Hematopoietic multipotent progenitor cell treated with erythropoietin and hydrocortisone succinate and interleukin-3 and kit ligand, for 8 days (in vitro differentiated cells): ENCODE measurements around the gene ADM2.

Source experiments
- DNase-seq: peaks from one replicate; pipeline ENCODE4 v3.0.0-alpha.2; 2015

Gene ADM2

DNA sequence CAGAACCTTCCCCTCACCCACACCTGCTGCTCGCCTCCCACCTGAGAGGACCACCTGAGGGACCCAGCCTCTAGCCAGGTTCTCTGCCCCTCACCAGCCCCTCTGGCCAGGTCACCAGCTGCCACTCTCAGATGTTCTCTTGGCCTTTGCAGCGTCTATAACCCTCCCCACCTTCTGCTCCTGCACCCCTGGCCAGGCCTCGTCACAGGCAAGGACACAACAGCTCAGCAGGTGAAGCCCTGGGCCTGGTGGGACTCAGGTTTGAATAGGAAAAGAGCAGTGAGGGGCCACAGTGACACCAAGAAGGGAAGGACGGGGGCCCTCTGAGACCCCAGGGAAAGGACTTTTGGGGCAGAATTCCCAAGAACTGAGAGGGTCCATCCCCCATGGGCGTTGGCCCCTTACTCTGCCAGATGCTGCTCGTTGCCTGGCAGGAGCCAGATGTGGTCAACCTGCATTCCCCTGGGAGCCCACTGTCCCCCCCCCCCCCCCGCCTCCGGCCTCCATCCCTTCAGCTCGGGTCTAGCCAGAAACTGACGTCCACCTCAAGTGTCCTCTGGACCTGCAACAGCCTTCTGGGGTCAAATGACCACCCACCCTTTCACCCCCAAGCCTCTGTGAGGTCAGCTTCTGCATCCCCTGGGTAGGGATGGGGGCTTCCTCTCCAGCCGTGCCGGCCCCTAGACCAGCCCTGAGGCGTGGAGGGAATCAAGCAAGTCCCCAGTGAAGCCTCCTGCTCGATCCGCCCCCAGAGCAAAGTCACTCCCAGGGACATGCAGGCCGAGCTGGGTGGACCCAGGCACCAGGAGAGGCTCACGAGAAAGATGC lies 35.2 kb upstream of the ADM2 start:
- DNase-seq = no peak

DNA sequence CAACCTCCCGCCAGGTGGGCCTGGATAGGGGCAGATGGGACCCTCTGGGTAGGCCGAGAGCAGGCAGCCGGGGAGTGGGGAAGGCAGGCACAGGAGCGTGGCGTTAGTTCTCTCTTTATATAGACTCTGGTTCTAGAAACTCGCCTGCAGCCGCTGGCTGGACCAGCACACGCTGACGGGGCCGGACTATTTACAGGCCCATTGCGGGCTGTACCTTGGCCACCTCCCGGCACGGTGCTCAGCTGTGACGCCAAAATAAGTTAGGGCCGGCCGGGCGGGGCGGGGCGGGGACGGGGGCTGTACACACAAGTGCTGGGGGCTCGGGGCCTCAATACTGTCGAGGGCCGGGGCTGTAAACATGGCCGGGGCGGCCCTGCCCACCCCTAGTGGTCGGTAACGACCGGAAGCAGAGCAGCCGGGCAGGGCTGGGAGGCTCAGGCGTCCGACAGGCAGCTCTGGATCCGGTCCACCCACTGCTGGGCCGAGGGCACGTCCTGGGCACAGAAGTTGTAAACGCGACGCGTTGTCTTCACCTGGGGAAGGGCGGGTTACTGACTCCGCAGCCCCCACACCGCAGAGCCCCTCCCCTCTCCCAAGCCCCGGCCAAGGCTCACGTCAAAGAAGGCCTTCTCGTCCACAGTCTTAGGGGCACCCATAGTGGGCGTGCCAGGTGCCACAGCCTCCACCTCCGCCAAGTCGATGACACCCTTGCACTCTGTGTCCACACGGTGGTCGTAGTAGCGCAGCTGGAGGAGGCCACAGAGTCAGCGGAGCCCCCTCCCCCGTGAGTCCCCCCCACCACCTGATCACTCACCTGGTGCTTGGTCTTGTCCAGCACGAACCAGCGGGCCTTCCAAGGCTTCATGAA lies 34.4 kb upstream of the ADM2 start:
- no peak for DNase-seq

DNA sequence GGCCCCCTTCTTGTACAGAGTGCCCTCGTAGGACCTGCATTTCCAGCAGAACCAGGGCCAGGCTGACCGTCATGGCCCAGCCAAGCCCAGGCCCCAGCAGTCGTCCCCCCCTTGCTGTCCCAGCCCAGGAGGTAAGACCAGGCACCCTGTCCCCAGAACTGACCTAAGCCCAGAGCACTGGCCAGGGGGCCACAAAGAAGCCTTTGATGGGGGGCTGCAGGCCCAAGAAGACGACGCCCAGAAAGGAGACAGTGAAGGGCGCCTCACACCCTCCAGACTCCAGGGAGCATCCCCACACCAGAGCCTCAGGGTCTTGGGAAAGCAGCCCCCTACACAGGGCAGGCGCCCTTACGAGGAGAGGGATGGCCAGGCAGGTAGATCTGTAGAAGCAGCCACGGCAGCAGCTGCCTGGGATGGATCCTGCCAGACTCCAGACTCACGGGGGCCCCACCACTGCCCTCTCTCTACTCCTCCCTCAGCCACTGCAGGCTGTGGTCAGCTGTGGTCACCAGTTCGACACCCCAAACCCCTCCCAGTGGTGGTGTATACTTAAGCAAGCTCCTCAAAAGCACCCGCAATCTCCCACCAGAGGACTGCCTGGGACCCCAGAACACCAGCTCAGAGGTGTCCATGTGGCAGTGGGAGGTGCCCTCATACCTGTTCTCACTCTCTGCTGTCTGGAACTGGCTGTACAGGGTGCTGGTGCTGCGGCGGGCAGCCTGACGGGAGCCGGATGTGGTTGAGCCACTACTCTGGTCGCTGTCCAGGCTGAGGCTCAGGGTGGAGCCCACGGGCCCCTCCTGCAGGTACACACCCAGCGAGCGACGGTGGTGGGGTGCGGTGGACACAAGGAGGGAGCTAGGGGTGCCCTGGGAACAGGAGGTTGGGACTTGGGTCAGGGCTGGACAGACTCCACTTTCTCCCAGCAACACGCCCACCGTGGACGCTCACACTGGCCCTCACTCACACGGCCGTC lies 33.5 kb upstream of the ADM2 start:
- no peak for DNase-seq

DNA sequence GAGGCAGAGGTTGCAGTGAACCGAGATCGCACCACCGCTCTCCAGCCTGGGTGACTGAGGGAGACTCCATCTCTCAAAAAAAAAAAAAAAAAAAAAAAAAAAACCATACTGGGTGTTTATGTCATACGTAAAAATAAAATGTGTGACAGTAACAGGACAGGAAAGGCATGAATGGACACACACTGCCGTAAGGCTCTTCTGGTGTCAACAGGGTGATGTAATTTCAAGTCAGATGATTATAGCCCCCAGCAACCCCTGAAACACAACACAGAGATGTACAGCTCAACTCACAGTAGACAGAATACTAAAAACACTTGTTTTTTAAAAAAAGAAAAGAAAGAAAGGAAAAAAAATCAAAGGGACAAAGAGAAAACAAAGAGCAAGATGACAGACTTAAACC lies 28.7 kb upstream of the ADM2 start:
- DNase-seq = no peak

DNA sequence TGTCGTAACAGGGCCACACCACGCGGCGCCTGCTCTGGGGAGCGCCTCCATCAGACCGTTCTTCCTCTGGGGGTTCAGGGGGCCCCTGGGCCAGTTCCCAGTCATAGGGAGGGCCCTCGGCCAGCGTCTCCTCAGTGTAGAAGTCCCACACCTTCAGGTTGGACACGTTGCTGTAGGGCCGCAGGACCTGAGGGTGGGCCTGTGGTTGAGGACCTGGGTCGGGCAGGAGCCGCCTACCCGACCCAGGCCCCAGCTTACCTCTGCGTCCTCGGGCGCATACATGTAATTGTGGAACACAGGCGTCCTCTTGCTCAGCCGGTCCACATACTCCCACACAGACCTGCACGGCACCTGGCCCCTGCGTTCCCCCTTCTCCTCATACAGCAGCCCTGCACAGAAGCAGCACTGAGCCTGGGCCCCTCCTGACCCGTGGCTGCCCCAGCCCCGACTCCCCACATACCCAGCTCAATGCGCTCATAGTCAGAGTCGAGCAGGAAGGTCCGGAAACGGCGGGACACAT lies 26.7 kb upstream of the ADM2 start:
- no peak for DNase-seq

DNA sequence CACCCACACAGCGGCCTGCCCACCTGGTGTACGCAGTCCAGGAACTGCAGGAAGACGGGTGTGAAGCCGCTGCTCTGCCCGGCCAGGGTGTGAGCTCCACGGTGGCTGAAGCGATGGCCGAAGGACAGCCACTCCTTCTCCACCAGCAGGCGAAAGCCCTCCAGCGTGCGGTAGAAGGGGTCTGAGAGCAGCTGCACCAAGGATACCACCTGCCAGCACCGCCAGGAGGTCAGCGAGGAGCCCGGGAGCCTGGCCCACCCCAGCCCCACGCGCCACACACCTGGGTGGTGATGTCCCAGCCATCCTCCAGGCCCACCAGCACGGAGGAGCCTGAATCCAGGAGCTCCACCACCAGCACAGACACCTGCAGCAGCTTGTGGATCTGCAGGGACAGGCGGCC lies 26.1 kb upstream of the ADM2 start:
- no peak for DNase-seq

DNA sequence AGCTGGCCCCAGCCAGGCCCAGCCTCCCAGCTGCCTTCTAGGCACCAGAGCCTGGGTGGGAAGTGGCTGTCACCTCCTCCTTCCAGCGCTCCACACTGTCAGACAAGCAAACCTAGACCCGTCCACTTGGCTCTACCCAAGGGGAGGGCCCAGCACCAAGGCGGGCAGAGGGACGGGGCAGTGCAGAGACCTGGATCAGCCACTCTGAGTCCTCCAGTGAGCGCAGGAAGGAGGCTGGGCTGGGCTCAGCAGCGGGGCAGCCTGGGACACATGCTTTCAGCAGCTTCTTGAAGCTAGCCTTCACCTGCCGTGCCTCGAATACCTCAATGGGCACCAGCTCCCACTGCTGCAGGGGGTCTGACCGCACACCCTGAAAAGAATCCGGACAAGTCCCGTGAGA lies 25.3 kb upstream of the ADM2 start:
- no peak for DNase-seq

DNA sequence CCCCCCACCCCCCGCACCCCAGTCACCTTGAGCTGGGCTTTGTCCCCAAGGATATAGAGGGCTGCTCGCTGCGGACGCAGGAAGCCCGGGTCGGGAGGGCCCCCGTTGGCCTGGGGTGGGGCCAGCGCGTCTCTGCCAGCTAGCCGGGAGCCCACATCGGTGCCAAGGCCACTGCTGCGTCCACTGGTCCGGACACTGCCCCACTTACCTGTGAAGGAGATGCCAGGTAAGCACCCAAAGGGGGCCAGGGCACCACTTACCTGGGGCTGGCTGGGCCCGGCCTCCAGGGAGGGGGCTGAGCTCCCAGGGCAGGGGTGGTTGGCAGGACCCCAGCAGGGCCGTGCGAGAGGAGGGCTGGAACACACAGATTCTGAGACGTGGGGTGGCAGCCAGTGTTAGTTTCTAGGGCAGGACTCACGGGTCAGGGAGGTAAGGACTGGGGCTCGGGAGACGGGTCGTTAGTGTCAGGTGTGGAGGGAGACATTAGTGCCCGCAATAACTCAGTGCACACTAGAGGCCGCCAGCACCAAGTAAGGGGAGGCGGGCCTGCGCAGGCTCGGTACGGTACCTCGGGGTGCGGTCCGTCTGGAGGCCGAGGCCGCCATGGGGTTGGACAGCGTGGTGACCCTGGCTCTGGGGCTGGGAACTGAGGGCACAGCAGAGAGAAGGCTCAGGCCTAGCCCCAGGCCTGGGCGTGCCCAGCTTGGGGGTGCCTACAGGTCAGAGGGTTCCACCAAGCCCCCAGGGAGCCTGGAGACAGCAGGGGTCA lies 24.7 kb upstream of the ADM2 start:
- DNase-seq = no peak

DNA sequence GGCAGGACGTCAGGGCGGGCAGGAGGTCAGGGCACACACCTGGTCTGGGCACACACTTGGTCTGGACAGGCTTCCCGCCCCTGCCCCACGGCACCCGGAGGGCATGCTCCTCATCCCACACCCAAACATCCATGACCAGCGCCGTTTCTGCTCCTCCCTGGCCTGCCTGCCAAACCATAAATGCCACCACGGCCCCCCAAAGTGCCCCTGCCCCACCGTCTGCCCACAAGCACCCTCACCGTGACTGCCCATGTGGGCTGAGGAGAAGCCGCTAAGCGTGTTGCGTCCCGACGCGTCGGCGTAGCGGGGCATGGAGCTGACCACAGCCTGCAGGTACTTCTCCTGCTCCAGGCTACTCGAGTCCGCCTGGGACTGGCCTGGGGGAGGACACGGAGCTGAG lies 22.3 kb upstream of the ADM2 start:
- DNase-seq = no peak

DNA sequence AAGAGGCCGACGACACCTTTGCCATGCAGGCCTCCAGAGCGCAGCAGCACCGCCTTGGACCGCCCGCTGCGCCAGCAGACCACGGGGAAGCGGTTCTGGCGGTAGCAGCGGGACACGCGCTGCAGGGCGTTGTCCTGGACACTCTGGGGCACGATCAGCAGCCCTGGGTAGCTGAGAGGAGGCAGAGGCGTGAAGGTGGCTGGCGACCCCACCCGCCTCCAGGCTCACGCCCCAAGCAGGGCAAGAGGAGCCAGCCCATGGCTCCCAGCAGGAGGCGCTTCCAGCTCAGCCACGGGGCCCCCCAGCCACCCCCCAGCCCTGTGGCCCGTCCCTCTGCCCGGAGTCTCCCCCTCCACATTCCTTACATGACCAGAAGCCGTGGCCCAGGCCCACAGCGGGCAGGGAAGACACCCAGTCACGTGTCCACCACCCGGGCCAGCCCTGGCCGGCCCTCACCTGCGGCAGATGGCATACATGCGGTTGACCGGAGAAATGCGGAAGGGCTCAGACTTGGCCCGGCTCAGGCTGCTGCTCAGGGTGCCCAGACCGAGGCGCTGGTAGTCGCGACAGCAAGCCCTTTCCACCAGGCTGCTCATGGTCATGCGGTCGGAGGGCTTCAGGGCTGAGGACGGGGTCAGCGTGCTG lies 21.7 kb upstream of the ADM2 start:
- DNase-seq = no peak

DNA sequence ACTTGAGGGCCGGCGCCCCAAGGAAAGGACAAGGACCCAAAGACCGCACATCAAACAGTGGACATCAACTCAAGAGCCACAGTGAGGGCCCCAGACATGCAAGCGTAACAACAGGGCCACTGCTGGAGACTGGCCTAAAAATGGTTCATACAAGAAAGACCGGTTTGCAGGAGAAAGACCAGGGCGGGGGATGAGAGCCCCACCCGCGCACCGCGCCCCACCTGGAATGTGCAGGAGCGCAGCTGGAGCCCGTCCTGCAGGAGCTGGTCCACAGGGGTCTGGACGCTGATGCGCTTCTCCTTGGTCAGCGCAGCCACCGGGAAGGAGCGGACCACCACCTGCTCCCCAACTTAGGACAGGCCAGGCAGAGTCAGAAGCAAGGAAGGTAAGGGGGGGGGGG lies 20.4 kb upstream of the ADM2 start:
- no peak for DNase-seq

DNA sequence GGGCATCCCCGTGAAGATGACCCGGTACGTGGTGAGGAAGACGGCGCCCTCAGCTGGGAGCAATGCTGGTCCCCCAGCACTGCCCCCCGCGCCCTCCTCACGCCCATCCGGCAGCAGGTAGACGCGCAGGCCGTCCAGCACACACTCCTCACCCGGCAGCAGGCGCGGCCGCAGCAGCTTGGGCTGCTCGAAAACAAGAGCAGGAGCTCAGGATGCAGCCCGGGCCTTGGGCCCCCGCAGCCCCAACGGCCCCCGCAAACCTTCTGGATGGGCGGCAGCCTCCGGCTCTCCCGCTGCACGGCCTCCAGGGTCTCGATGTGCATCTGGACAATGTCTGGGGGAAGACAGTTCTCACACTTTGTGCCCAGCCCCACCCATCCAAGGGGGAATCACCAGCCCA lies 19.8 kb upstream of the ADM2 start:
- DNase-seq = no peak

DNA sequence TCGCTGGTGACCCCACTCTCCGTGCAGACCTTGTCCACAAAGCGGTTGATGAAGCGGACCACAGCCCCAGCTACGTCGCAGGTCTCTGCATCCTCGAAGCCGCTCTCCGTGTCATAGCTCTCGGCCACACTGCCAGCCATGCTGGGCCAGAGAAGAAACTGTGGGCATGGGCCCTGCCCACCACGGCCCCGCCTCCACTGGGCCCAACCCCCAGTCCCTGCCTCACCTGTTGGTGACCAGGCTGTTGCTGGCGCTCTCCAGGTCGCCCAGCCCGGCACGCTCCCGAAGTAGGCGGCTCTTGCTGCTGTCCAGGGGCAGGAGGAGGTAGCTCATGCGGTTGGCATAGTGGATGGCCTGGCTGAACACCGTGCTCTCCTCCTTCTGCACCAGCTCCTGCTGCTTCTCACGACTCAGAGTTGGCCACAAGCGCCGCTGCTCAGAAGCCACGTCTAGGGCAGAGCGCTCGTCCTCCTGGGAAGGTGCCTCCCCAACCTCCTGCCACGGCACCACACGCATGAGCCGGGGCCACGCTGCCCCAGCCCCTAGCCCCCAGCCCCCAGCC lies 19.3 kb upstream of the ADM2 start:
- no peak for DNase-seq

DNA sequence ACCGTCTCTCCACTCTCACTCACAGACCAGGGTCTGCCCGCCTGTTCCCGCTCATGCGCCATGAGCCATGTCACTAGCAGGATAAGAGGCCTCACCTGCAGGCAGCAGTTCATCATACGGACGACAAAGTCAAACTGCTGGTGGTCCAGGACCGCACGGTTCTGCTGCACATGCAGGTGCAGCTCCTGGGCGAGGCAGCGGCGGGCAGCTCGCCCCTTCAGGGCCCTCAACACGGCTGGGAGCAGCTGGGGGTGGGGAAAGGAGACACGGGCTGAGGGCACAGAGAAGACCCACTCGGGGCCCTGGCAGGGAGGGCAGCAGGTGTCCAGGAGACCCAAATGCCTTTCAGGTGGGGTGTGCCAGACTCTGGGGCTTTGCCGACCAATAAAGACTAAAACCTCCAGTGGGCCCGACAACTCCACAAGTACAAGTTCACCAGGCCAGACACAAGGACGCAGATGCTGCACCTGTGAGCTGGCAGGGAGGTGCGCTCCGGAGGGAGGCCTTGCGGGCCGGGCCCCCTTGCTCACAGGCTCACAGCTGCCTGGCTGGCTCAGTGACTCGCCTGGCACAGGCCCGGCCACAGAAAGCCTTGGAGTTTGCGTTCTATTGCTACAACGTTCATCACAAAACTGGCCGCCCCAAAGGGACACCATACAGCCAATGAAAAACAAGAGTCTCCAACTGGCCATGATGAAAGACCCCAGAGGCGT lies 18.0 kb upstream of the ADM2 start:
- no peak for DNase-seq

DNA sequence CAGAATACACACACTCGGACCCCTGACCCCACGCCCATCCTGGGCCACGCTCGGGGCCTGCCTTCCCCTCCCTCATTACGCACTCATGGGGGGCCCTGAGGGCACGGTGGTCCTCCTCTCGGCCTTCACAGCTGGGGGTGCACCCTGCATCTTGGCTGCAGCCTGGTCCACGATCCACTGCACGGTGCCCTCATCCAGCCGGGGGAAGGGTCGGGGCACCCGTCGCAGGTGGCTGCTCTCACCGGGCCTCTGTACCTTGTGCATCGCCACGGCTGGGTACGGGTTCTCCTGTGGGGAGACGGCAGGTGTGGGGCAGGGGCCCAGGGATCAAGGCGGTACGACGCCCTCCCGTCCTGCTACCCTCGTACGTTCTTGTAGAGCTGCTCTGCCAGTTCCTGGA lies 16.9 kb upstream of the ADM2 start:
- DNase-seq = no peak

DNA sequence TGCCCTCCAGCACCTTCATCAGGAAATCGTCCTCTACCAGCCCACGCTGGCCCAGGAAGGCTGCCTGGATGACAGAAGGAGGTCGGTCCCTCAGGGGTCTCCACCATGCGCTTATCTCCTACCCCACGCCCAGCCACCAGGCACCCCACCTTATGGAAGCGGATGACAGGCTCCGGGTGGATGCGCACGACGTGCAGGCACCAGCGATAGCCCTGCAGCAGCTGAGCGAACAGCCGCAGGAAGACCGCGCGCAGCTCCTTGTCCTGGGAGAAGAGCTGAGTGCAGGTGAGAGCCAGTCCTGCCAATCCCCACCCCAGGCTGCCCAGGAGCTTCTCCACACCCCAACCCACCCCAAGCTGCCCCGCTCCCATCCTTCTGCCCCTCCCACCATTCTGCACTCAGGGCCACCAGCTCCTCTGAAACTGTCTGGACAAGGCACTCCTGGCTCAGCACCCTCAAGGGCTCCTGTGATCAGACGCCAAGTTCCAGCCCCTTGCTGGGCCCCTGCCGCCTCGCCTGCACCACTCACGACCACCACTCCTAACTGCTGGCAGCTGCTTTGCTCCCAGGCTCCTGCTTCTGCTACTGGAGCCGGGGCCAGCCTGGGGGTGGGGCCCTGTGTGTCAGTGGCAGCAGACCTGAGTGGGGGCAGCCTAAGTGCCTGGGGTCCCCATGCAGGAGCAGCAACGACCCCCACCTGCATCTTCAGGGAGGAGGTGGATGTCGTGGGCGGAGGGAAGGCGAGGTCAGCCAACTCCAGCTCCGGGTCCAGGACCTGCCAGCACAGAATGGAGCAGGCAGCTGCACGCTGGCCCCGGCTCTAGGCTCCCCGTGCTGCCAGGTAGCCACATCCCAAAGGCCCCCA lies 16.0 kb upstream of the ADM2 start:
- DNase-seq = no peak

DNA sequence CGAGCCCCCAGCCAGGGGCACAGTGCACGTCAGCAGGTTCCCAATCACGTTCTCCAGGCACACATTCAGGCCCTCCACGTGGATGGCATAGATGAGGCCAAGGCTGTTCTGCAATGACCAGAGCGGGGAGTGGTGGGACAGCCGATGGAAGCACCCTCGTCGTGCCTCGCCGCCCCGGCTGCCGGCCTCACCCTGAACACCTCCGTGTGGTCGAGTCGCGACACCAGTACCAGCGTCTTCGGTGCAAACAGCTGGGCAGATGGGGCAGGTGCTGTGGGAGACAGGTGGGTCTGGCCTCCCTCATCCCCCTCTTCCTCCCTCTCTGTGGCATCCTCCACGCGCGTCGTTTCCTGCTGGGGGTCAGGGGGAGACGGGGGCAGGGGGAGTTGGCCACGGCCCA lies 14.0 kb upstream of the ADM2 start:
- no peak for DNase-seq

DNA sequence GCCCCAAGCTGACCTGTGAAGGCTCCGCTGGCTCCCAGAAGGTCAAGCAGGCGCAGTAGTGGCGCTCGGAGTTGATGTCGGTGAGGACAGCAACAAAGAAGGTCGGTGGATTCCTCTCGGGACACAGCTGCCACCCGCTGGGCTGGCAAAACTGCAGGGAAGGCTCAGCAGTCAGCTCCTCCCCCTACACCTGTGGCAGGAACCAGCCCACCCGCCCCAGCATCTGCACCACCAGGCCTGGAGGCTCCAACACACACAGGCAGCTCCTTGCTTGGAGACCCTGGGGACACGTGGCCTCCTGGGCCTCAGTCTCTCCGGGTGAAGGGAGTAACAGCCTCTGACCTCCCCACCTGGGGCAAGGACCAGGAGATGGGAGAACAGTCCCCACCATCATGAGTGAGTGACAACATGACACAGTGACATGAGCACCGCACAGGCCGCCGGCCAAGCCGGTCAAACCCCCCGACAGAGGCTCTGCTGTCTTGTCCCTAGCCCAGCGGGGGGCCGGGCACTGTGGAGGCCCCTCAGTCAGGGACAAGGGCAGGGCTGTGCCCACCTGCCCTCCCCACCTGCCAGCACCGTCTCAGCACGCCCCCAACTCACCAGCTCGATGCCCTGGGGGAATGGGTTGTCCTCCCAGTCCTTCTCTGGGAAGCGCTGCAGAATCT lies 13.4 kb upstream of the ADM2 start:
- no peak for DNase-seq

DNA sequence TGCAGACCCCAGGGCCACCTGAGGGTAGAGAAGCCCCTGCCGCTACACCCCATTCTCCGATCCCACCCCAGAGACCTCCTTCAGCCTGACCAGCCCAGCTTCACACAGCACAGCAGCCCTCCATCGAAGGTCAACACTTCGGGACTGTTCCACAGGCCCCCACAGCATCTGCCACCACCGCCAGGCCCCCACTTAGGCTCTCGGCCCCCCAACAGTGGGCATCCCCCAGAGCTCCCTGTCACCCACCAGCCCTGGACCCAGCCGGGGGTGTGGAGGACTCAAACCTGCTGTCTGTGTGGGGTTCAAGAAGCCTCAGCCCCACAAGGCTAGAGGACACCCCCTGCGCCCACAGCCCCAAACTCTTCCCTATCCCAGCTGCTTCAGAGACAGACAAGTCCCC lies 12.7 kb upstream of the ADM2 start:
- no peak for DNase-seq
